ENCODE data around the gene SHISA9.

Gene SHISA9

DNA sequence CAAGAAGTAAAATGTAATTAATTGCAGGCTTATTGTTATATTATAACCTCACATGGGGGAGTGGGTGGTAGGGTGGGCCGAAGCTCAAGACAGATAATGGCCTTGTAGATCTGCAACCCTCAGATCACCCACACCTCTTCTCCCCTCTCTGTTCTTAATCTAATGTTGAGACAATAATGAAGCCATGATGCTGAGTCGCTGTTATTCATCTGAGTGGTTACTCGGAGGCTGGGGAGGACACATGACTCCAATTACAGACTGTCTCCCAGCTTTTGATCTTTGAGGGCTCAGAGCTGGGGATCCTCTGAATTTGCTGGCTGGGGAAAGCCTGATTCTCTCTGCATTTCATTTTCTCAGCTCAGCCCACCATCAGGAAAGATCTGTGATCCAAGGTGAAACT, 275.3 kb downstream of the SHISA9 start:
- H3K4me1 Mint-ChIP-seq (ENCODE audit: low read depth): no peaks in the 10 kb centered on the region
- H3K4me3 Mint-ChIP-seq: no peak overlapping the region
- H3K27ac Mint-ChIP-seq: no peak overlapping the region
- H3K36me3 Mint-ChIP-seq (ENCODE audit: low read depth): no peaks in the 10 kb centered on the region
- H3K27me3 Mint-ChIP-seq: peaks cover 7% of the 10 kb centered on the region
- no peaks in the 10 kb centered on the region for H3K9me3 Mint-ChIP-seq

DNA sequence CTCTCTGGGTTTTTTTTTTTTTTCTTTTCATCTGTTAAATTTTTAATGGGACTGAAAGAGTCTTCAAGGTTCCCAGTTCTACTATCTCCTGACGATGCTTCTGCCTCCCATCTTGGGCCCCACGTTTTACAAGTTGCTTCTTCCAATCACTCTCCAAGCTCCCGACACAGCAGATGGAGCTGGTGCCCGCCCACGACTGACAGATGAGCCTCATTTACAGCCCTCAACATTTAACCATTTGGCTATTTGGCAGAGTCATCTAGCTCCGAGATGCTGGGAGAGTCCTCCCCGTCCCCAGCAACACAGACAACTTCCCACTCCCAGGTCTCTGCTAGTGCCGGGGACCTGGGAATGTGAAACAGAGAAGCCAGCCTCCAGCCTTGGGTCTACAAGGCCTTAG, 276.9 kb downstream of the SHISA9 start:
- no peaks in the 10 kb centered on the region for H3K4me1 Mint-ChIP-seq (ENCODE audit: low read depth)
- H3K36me3 Mint-ChIP-seq (ENCODE audit: low read depth): no peaks in the 10 kb centered on the region
- H3K4me3 Mint-ChIP-seq: no peak overlapping the region
- H3K27me3 Mint-ChIP-seq: peaks cover 7% of the 10 kb centered on the region
- peaks cover 5% of the 10 kb centered on the region for H3K9me3 Mint-ChIP-seq
- H3K27ac Mint-ChIP-seq: no peak overlapping the region

GRCh38 chr16:13181432-13181831, 280.0 kb downstream of the SHISA9 start:
- H3K9me3 Mint-ChIP-seq: peaks cover 10% of the 10 kb centered on the region
- no peaks in the 10 kb centered on the region for H3K4me1 Mint-ChIP-seq (ENCODE audit: low read depth)
- H3K36me3 Mint-ChIP-seq (ENCODE audit: low read depth): no peaks in the 10 kb centered on the region
- no peak overlapping the region for H3K27ac Mint-ChIP-seq
- peaks cover 7% of the 10 kb centered on the region for H3K27me3 Mint-ChIP-seq
- no peak overlapping the region for H3K4me3 Mint-ChIP-seq

DNA sequence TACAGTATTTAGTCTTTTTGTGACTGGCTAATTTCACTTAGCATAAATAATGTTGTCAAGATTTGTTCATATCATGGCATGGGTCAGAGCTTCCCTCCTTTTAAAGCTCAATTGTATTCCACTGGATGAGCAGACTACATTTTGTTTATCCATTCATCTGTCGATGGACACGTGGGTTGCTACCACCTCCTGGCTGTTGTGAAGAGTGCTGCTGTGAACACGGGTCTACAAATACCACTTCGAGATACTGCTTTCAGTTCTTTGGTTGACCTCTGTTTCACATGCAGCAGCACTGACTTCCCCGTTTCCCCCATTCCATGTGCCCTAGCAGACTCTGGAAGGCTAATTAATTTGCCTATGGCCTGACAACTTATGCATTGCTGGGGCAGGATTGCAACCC, 285.4 kb downstream of the SHISA9 start:
- Mint-ChIP-seq H3K4me3 (no peak overlapping the region), H3K9me3 (peaks cover 14% of the 10 kb centered on the region), H3K4me1 (ENCODE audit: low read depth) (no peaks in the 10 kb centered on the region), H3K27me3 (peaks cover 4% of the 10 kb centered on the region), H3K36me3 (ENCODE audit: low read depth) (no peaks in the 10 kb centered on the region), H3K27ac (no peak overlapping the region)

DNA sequence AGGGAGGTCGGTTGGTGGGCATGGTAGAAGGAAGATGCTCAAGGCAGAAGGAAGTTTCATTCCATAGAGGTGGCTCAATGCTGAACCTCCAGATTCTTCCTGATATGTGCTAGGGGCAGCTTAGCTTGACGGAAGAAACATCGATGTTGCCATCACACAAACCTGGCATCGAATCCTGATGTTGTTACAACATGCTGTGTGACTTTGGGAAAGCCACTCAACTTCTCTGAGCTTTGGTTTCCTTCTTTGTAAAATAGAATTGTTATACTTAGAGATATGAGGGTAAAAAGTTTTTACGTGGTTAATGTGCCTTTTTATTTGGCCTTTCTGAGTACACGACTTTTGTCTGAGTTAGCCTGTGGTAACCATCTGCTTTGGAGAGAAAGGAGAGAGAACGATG, 287.9 kb downstream of the SHISA9 start:
- Mint-ChIP-seq H3K27me3 (peaks cover 4% of the 10 kb centered on the region), H3K4me3 (no peak overlapping the region), H3K27ac (no peak overlapping the region), H3K36me3 (ENCODE audit: low read depth) (no peaks in the 10 kb centered on the region), H3K9me3 (peaks cover 17% of the 10 kb centered on the region), H3K4me1 (ENCODE audit: low read depth) (no peaks in the 10 kb centered on the region)

DNA sequence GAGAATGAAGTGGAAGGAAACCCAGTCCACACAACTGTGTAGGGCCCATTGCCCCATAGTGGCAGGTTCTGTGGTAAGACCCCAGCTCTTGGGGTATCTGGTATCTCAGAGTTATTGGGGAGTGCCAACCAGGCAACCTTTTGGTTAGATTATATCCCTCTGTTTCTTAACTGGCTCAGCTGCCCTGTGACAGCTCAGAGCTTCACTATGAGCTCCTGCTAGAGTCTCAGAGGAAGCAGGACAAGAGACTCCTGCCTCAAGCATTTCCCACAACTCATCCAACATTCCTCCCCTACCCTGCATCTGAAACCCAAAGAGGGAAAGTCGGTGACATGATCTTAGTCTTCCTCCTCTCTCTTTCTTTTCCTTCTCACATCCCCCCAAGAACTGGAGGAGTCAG, 292.3 kb downstream of the SHISA9 start:
- H3K4me1 Mint-ChIP-seq (ENCODE audit: low read depth): no peaks in the 10 kb centered on the region
- H3K27ac Mint-ChIP-seq: no peak overlapping the region
- no peaks in the 10 kb centered on the region for H3K36me3 Mint-ChIP-seq (ENCODE audit: low read depth)
- no peaks in the 10 kb centered on the region for H3K27me3 Mint-ChIP-seq
- peaks cover 23% of the 10 kb centered on the region for H3K9me3 Mint-ChIP-seq
- no peak overlapping the region for H3K4me3 Mint-ChIP-seq

GRCh38 chr16:13194766-13195165, 293.4 kb downstream of the SHISA9 start:
- no peak overlapping the region for H3K4me3 Mint-ChIP-seq
- peaks cover 23% of the 10 kb centered on the region for H3K9me3 Mint-ChIP-seq
- no peaks in the 10 kb centered on the region for H3K27me3 Mint-ChIP-seq

DNA sequence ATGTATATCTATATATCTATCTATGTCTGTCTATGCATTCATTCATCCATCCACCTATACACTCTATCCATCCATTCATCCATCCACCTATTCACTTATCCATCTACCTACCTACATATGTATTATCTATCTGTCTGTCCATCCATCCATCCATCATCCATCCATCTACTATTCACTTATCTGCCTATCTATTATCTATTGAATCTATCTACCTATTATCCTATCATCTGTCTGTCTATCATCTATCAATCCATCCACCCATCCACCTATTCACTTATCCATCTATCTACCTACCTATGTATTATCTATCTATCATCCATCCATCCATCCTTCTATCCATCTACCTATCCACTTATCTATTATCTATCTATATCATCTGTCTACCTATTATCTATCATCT, 302.3 kb downstream of the SHISA9 start:
- H3K27me3 Mint-ChIP-seq: no peaks in the 10 kb centered on the region
- no peaks in the 10 kb centered on the region for H3K9me3 Mint-ChIP-seq
- H3K36me3 Mint-ChIP-seq (ENCODE audit: low read depth): no peaks in the 10 kb centered on the region
- no peaks in the 10 kb centered on the region for H3K4me1 Mint-ChIP-seq (ENCODE audit: low read depth)
- H3K4me3 Mint-ChIP-seq: no peak overlapping the region
- no peak overlapping the region for H3K27ac Mint-ChIP-seq

More at GRCh38 chr16:13194766-13195165, 293.4 kb downstream of the SHISA9 start:
- no peaks in the 10 kb centered on the region for H3K4me1 Mint-ChIP-seq (ENCODE audit: low read depth)
- H3K27ac Mint-ChIP-seq: no peak overlapping the region
- no peaks in the 10 kb centered on the region for H3K36me3 Mint-ChIP-seq (ENCODE audit: low read depth)

DNA sequence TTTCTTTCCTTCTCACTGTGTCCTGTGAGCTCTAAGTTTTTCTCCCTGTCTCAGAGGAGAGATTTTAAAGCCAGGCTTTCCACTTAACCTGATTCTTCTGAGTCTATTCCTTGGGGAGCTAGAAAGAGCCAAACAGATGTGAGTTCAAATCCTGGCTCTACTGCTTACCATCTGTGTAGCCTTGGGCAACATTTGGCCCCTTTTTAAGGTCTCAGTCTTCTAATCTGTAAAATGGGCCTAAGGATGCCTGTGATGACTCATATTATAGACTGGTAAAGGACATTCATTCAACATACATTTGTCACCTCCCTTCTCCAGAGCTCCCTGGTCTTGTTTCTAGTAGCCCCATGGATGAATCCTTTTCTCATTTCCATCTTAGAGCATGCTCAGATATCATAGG, 304.0 kb downstream of the SHISA9 start:
- H3K36me3 Mint-ChIP-seq (ENCODE audit: low read depth): no peaks in the 10 kb centered on the region
- no peaks in the 10 kb centered on the region for H3K4me1 Mint-ChIP-seq (ENCODE audit: low read depth)
- H3K4me3 Mint-ChIP-seq: no peak overlapping the region
- no peak overlapping the region for H3K27ac Mint-ChIP-seq
- no peaks in the 10 kb centered on the region for H3K9me3 Mint-ChIP-seq
- H3K27me3 Mint-ChIP-seq: no peaks in the 10 kb centered on the region

GRCh38 chr16:13206606-13207005, 305.2 kb downstream of the SHISA9 start:
- no peaks in the 10 kb centered on the region for H3K4me1 Mint-ChIP-seq (ENCODE audit: low read depth)
- H3K27ac Mint-ChIP-seq: no peak overlapping the region
- no peaks in the 10 kb centered on the region for H3K27me3 Mint-ChIP-seq
- H3K9me3 Mint-ChIP-seq: peaks cover 3% of the 10 kb centered on the region
- H3K4me3 Mint-ChIP-seq: no peak overlapping the region
- no peaks in the 10 kb centered on the region for H3K36me3 Mint-ChIP-seq (ENCODE audit: low read depth)

DNA sequence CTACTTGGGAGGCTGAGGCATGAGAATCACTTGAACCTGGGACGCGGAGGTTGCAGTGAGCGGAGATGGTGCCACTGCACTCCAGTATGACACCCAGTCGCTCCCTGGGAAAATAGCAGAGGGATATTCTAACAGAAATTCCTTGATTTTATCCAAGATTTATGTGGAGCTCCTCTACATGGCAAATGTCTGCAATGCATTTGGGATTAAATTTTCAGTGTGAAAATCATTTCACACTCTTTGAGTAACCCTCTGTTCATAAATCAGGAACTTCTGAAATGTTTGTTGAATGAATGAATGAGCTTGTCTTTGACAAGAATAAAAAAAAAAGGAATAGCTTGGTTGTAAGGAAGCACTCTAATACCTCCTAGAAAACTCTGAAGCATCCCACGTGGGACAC, 305.8 kb downstream of the SHISA9 start:
- H3K9me3 Mint-ChIP-seq: peaks cover 3% of the 10 kb centered on the region
- no peaks in the 10 kb centered on the region for H3K36me3 Mint-ChIP-seq (ENCODE audit: low read depth)
- H3K27ac Mint-ChIP-seq: no peak overlapping the region
- H3K27me3 Mint-ChIP-seq: no peaks in the 10 kb centered on the region
- no peaks in the 10 kb centered on the region for H3K4me1 Mint-ChIP-seq (ENCODE audit: low read depth)
- no peak overlapping the region for H3K4me3 Mint-ChIP-seq

GRCh38 chr16:13223666-13224065, 322.3 kb downstream of the SHISA9 start:
- H3K27ac Mint-ChIP-seq: no peak overlapping the region
- H3K9me3 Mint-ChIP-seq: peaks cover 3% of the 10 kb centered on the region
- no peak overlapping the region for H3K4me3 Mint-ChIP-seq
- H3K4me1 Mint-ChIP-seq (ENCODE audit: low read depth): no peaks in the 10 kb centered on the region
- H3K27me3 Mint-ChIP-seq: no peaks in the 10 kb centered on the region
- no peaks in the 10 kb centered on the region for H3K36me3 Mint-ChIP-seq (ENCODE audit: low read depth)

- H3K4me3 Mint-ChIP-seq: no peak overlapping the region
- H3K27me3 Mint-ChIP-seq: peaks cover 4% of the 10 kb centered on the region
- H3K9me3 Mint-ChIP-seq: peaks cover 9% of the 10 kb centered on the region
- no peaks in the 10 kb centered on the region for H3K4me1 Mint-ChIP-seq (ENCODE audit: low read depth)
- no peak overlapping the region for H3K27ac Mint-ChIP-seq
- H3K36me3 Mint-ChIP-seq (ENCODE audit: low read depth): no peaks in the 10 kb centered on the region
Measured at GRCh38 chr16:13229039-13229438, 327.6 kb downstream of the SHISA9 start.

DNA sequence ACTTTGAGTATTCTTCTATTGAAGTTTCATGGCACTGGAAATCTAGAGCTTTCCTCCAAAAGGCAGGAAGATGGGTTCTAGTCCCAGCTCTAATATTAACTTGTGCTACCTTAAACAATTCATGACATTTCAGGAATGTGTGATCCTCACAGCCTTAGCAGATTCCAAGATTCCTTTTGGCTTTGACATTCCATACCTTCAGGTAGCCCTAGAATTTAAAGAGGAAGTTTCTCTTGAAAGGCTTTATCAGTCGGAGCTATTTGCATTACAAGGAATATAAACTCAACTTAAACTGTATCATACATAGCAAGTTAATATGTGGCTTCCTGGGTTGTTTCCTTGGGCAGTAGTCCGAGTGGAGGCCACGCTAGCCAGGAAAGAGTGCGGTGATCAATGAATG, 330.0 kb downstream of the SHISA9 start:
- Mint-ChIP-seq H3K4me1 (ENCODE audit: low read depth) (no peaks in the 10 kb centered on the region), H3K27ac (no peak overlapping the region)

DNA sequence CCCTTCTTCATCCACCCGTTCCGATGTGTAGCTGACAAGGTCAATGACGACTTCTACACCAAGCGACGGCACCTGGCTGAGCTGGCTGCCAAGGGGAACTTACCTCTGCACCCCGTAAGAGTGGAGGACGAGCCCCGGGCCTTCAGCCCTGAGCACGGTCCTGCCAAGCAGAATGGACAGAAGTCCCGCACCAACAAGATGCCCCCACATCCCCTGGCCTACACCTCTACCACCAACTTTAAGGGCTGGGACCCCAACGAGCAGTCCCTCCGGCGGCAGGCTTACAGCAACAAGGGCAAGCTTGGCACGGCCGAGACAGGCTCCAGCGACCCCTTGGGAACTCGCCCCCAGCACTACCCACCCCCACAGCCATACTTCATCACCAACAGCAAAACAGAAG, 333.6 kb downstream of the SHISA9 start:
- no peaks in the 10 kb centered on the region for H3K36me3 Mint-ChIP-seq (ENCODE audit: low read depth)
- H3K4me3 Mint-ChIP-seq: no peak overlapping the region
- peaks cover 13% of the 10 kb centered on the region for H3K9me3 Mint-ChIP-seq
- H3K4me1 Mint-ChIP-seq (ENCODE audit: low read depth): no peaks in the 10 kb centered on the region
- no peaks in the 10 kb centered on the region for H3K27me3 Mint-ChIP-seq
- no peak overlapping the region for H3K27ac Mint-ChIP-seq

More for the DNA sequence above, 330.0 kb downstream of the SHISA9 start:
- Mint-ChIP-seq H3K4me3 (no peak overlapping the region), H3K27me3 (peaks cover 4% of the 10 kb centered on the region), H3K36me3 (ENCODE audit: low read depth) (no peaks in the 10 kb centered on the region), H3K9me3 (peaks cover 9% of the 10 kb centered on the region)

DNA sequence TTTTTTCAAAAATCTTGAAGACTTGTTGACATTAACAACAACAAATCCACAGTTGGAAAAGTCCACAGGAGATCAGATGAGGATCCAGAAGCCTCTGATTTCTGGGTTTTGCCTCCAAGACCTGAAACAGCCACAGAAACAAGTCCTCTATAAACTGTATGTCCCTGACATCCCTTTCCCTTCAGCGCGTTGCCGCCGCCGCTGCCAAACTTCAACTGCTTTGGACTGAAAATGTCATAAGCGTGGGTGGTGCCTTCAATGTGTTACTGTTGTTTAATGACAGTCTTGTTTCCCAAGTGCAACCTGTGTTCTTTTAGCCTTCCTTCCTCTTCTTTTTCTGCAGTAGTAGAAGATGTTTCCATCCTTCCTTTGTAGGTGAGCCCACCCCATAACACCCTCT, 334.9 kb downstream of the SHISA9 start:
- Mint-ChIP-seq H3K27me3 (no peaks in the 10 kb centered on the region), H3K27ac (no peak overlapping the region), H3K9me3 (peaks cover 8% of the 10 kb centered on the region), H3K36me3 (ENCODE audit: low read depth) (no peaks in the 10 kb centered on the region), H3K4me1 (ENCODE audit: low read depth) (no peaks in the 10 kb centered on the region), H3K4me3 (no peak overlapping the region)

- H3K27ac Mint-ChIP-seq: no peak overlapping the region
Measured at GRCh38 chr16:13238182-13238581, 336.8 kb downstream of the SHISA9 start.

More at GRCh38 chr16:13238182-13238581, 336.8 kb downstream of the SHISA9 start:
- H3K27me3 Mint-ChIP-seq: no peaks in the 10 kb centered on the region
- H3K9me3 Mint-ChIP-seq: peaks cover 8% of the 10 kb centered on the region
- H3K4me3 Mint-ChIP-seq: no peak overlapping the region
- H3K36me3 Mint-ChIP-seq (ENCODE audit: low read depth): no peaks in the 10 kb centered on the region
- no peaks in the 10 kb centered on the region for H3K4me1 Mint-ChIP-seq (ENCODE audit: low read depth)
